Activated CD8-positive, alpha-beta T cell treated with anti-CD3 and anti-CD28 coated beads for 36 hours (primary cell): ENCODE measurements around the gene C2orf81. TPM values are rescaled to one million over a fixed set of nuclear protein-coding genes. Genes with fewer than 3 reads are reported as not detected.
"Not testable (repeated sequence)": the region's sequence is repeated elsewhere in the genome, so short reads cannot be mapped to it uniquely, and the experiment has no call there.

Source experiments
- ATAC-seq: fragments of 200-7000 bp; cut with Tn5 transposase; one replicate; pipeline ENCODE4 v1.10.0; 2021; ENCODE audit warnings: mild to moderate bottlenecking, moderate library complexity
- CTCF ChIA-PET: fragments of 350-600 bp; sonication (Branson Sonifier 250); formaldehyde crosslinking; loops from one replicate; lab custom pipeline; 2021; ENCODE audit warnings: antibody characterized with exemption; lab: Charles Lee
- POLR2A ChIA-PET: fragments of 350-600 bp; sonication (Branson Sonifier 250); formaldehyde crosslinking; loops from one replicate; lab custom pipeline; 2021; ENCODE audit warnings: antibody characterized with exemption; lab: Charles Lee
- DNase-seq: peaks from one replicate; pipeline ENCODE4 v3.0.0-alpha.2; 2020
- H3K27ac Mint-ChIP-seq: one replicate; pipeline ENCODE4 v1.8.0; 2021; ENCODE audit warnings: mild to moderate bottlenecking, mixed read lengths
- H3K27me3 Mint-ChIP-seq: one replicate; pipeline ENCODE4 v1.8.0; 2021; ENCODE audit warnings: mixed read lengths
- H3K36me3 Mint-ChIP-seq: one replicate; pipeline ENCODE4 v1.8.0; 2021; ENCODE audit warnings: low read depth, mixed read lengths
- H3K4me1 Mint-ChIP-seq: one replicate; pipeline ENCODE4 v1.8.0; 2021; ENCODE audit warnings: low read depth, mixed read lengths
- H3K4me3 Mint-ChIP-seq: one replicate; pipeline ENCODE4 v1.8.0; 2021; ENCODE audit warnings: mild to moderate bottlenecking, moderate library complexity, mixed read lengths
- H3K9me3 Mint-ChIP-seq: one replicate; pipeline ENCODE4 v1.8.0; 2021; ENCODE audit warnings: mixed read lengths
- intact Hi-C: fragments of 100-400 bp; cut with micrococcal nuclease; formaldehyde crosslinking; loops from one replicate; pipeline ENCODE4 v1.10.0; 2022
- total RNA-seq, 2 experiments: library from RNA; stranded (reverse); gene quantifications; one replicate each; pipeline ENCODE4 v1.2.3, GENCODE V29; 2021
- TF ChIP-seq, protein P1 (sequence below): fragments of 200-600 bp; IDR thresholded peaks from one replicate; pipeline ENCODE4 v1.8.0; 2022; ENCODE audit warnings: antibody characterized with exemption, mild to moderate bottlenecking

The C2orf81 gene
- total RNA-seq, 2 experiments from 2014 or later = 2.6 to 3.9 TPM

DNA sequence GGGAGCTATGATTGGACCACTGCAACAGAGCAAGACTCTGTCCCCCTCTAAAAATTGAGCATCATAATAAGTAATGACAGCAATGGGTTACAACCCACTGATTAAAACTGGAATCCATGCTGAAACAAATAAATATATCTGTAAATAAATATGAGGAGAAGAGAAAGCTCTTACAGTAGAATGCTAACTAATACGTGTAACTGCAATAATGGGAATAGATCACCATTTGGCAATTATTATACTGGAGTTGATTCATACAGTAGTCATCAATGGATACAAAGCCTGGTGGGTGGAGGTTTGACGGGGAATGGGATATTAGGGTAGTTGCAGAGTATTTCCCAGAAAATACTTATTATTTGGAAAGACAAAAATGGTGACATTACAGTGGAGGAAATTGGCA lies 27.4 kb upstream of the C2orf81 start:
- no peaks in the 10 kb centered on the region for H3K9me3 Mint-ChIP-seq
- intact Hi-C loops = no loop called here

DNA sequence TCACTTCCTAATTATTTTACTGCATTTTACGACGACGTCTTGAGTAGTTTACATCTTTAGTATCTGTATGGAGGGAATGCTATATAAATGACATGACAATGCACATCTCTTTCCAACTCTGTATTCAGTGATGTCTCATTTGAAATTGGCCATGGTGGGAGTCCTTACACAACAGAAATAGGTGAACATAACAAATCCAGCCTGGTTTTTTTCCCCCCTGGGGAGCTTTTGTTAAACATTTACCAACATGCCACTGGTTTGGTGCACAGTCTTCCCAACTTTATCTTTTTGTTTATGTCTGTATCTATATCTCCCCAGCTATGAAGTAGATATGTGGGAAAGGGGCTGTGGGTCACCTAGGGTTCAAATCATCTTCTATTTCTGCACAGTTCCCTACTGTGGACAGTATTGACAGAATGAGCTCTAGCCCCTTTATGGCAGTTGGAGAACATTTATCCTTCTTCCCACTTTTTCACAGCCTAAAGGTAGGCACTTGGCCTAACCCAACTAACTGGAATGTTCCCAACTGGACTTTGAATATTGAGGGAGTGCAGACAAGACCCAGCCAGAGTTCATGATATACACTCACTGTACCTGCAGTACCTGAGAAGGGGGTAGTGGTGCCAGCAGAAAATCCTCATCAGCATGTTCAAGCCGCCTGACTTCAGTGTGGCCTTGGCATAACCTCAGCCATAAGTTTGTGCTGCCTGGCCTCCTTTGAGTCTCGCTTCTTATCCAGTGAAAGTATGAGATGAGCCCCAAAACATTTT lies 26.0 kb upstream of the C2orf81 start:
- Mint-ChIP-seq H3K4me1 (peaks cover under 1% of the 10 kb centered on the region), H3K27ac (no peak overlapping the region), H3K4me3 (no peak overlapping the region), H3K27me3 (peaks cover 11% of the 10 kb centered on the region), H3K9me3 (no peaks in the 10 kb centered on the region), H3K36me3 (no peaks in the 10 kb centered on the region)
- TF ChIP-seq, protein P1, sequence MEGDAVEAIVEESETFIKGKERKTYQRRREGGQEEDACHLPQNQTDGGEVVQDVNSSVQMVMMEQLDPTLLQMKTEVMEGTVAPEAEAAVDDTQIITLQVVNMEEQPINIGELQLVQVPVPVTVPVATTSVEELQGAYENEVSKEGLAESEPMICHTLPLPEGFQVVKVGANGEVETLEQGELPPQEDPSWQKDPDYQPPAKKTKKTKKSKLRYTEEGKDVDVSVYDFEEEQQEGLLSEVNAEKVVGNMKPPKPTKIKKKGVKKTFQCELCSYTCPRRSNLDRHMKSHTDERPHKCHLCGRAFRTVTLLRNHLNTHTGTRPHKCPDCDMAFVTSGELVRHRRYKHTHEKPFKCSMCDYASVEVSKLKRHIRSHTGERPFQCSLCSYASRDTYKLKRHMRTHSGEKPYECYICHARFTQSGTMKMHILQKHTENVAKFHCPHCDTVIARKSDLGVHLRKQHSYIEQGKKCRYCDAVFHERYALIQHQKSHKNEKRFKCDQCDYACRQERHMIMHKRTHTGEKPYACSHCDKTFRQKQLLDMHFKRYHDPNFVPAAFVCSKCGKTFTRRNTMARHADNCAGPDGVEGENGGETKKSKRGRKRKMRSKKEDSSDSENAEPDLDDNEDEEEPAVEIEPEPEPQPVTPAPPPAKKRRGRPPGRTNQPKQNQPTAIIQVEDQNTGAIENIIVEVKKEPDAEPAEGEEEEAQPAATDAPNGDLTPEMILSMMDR = no peak
- intact Hi-C loops = no loop called here
- ATAC-seq = no peak
- CTCF ChIA-PET = no interaction called here
- DNase-seq = no peak
- POLR2A ChIA-PET = no interaction called here

More for the DNA sequence above, 27.4 kb upstream of the C2orf81 start:
- ChIA-PET POLR2A (interaction anchor here (1.1 kb wide), 1 partner anchor 9 kb away, joined by 4 read pairs; no protein-coding TSS in a partner anchor), CTCF (interaction anchor here (1.1 kb wide), 1 partner anchor 9 kb away, joined by 3 read pairs; the partner anchor contains the start of gene WBP1)
- no peaks in the 10 kb centered on the region for H3K36me3 Mint-ChIP-seq
- peaks cover 6% of the 10 kb centered on the region for H3K27me3 Mint-ChIP-seq
- H3K4me3 Mint-ChIP-seq = no peak overlapping the region
- ATAC-seq (no peak), DNase-seq (no peak)
- H3K27ac Mint-ChIP-seq = no peak overlapping the region
- TF ChIP-seq, protein P1 = no peak
- H3K4me1 Mint-ChIP-seq = peaks cover 10% of the 10 kb centered on the region

DNA sequence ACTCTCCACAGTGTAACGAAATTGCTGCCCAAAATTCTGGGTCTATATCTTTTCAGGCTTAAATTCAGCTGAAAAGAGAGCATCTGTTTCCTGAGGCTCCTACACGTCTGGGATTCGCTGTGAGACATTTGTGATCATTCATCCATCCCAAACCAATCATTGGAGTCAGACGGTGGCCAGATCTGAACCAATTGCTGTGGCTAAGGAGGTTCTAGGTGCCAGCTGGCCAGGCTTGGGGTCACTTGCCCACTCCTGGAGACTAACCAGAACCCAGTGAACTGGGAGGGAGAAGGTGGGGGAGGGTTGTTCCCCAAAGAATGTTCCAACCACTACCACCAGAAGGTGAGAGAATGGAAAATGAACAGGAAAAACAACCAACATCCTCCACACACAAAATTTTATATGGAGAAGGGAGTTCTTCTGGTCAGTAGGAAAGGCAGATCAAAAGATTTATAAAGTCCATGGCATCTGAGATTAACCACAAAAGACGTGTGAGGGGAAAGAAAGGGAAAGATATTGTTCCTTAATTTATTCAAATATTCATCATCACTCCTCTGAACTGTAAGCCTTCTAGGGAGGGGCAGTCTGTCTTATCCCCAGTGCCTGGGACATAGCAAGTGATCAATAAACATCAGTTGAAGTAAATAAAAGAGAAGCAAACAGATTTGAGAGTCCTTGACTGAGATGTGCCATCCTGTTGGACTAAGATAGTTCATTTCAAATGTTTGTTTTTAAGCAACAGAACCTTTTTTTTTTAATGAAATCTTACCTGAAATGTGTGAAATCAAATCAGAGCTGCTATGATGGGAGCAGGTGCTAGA lies 23.3 kb upstream of the C2orf81 start:
- H3K4me1 Mint-ChIP-seq = peaks cover 9% of the 10 kb centered on the region
- no peak overlapping the region for H3K27ac Mint-ChIP-seq
- intact Hi-C loops = no loop called here
- ChIA-PET POLR2A (interaction anchor here (0.7 kb wide), 2 partner anchors 82 to 507 kb away, joined by 3 read pairs; no protein-coding TSS in a partner anchor), CTCF (interaction anchor here (1.5 kb wide), 1 partner anchor 178 kb away, joined by 3 read pairs; no protein-coding TSS in a partner anchor)
- H3K9me3 Mint-ChIP-seq = no peaks in the 10 kb centered on the region
- no peak overlapping the region for H3K4me3 Mint-ChIP-seq
- TF ChIP-seq, protein P1 = no peak
- peaks cover 24% of the 10 kb centered on the region for H3K27me3 Mint-ChIP-seq
- ATAC-seq = no peak
- no peak for DNase-seq
- no peaks in the 10 kb centered on the region for H3K36me3 Mint-ChIP-seq

DNA sequence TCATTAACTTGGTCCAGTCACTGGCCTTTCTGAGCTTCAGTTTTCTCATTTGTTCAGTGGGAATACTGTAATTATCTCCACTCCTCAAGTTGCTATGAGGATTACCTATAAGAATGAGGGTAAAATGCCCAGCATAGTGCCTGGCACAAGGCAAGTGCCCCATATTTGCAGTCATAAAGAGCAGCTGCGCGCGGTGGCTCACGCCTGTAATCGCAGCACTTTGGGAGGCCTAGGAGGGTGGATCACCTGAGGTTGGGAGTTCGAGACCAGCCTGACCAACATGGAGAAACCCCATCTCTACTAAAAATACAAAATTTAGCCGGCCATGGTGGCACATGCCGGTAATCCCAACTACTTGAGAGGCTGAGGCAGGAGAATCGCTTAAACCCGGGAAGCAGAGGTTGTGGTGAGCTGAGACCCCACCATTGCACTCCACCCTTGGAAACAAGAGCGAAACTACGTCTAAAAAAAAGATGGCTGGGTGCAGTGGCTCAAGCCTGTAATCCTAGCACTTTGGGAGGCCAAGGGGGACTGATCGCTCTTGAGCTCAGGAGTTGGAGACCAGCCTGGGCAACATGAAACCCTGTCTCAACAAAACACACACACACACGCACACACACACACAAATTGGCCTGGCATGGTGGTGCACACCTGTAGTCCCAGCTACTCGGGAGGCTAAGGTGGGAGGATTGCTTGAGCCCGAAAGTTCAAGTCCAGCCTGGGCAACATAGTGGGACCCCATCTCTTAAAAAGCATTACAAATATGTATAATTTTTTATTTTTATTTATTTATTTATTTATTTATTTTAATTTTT lies 21.3 kb upstream of the C2orf81 start:
- intact Hi-C loops, H3K27ac Mint-ChIP-seq, ATAC-seq, H3K36me3 Mint-ChIP-seq, DNase-seq, H3K9me3 Mint-ChIP-seq, H3K4me1 Mint-ChIP-seq: not testable (repeated sequence)
- Mint-ChIP-seq H3K27me3 (peaks cover 30% of the 10 kb centered on the region), H3K4me3 (peak overlapping the region; percentile 47)
- CTCF ChIA-PET = interaction anchor here (0.8 to 1.3 kb wide), 3 partner anchors 11 to 146 kb away, joined by 3 to 4 read pairs (median 3); no protein-coding TSS in a partner anchor
- POLR2A ChIA-PET = interaction anchor here (0.8 to 1.3 kb wide), 3 partner anchors 12 to 237 kb away, joined by 3 to 5 read pairs (median 4); partner anchors contain the start of gene INO80B
